CD4-positive, alpha-beta T cell (primary cell): ENCODE data around the gene CENPQ. TPM values are rescaled to one million over a fixed set of nuclear protein-coding genes. Genes with fewer than 3 reads are reported as not detected.

Experiments used
- ATAC-seq: fragments of 200-7000 bp; cut with Tn5 transposase; one replicate; pipeline ENCODE4 v1.10.0; 2022; ENCODE audit warnings: mild to moderate bottlenecking; ENCODE audit not compliant: poor library complexity
- CTCF ChIA-PET: fragments of 350-600 bp; sonication (Branson Sonifier 250); formaldehyde crosslinking; loops from one replicate; lab custom pipeline; 2021; ENCODE audit warnings: antibody characterized with exemption, inconsistent platforms; lab: Charles Lee
- POLR2A ChIA-PET: fragments of 350-600 bp; sonication (Branson Sonifier 250); formaldehyde crosslinking; loops from one replicate; lab custom pipeline; 2021; ENCODE audit warnings: antibody characterized with exemption, inconsistent platforms; lab: Charles Lee
- DNase-seq, 14 experiments: peaks; one replicate each; pipeline ENCODE4 v3.0.0-alpha.2; 2013 to 2020; ENCODE audit warnings: mixed read lengths in 2 of 14
- H3K27ac ChIP-seq, 2 donors: one replicate each; pipeline versions ENCODE4 v1.5.1 to v1.7.0; 2013; ENCODE audit warnings: low read length in 2 of 2, low read depth in 1 of 2, mild to moderate bottlenecking in 1 of 2
- H3K27me3 ChIP-seq, 2 experiments: 1 replicate in 1 of 2; 2 replicates in 1 of 2; pipeline versions ENCODE4 v1.6.1 to v1.7.0; 2013; ENCODE audit warnings: low read length in 2 of 2, control low read depth in 1 of 2, mild to moderate bottlenecking in 1 of 2, moderate library complexity in 1 of 2; ENCODE audit not compliant: insufficient read depth in 2 of 2, control insufficient read depth in 1 of 2
- H3K36me3 ChIP-seq: one replicate; pipeline ENCODE4 v1.6.1; 2013; ENCODE audit warnings: low read length, control low read depth; ENCODE audit not compliant: insufficient read depth
- H3K4me1 ChIP-seq: one replicate; pipeline ENCODE4 v1.6.1; 2013; ENCODE audit warnings: low read length, control low read depth; ENCODE audit not compliant: insufficient read depth
- H3K4me3 ChIP-seq: one replicate; pipeline ENCODE4 v1.5.1; 2013; ENCODE audit warnings: mild to moderate bottlenecking, low read length, moderate library complexity
- H3K9me3 ChIP-seq, 2 experiments: 1 replicate in 1 of 2; 2 replicates in 1 of 2; pipeline versions ENCODE4 v1.6.1 to v1.7.0; 2013; ENCODE audit warnings: low read length in 2 of 2, mild to moderate bottlenecking in 2 of 2, control low read depth in 1 of 2, moderate library complexity in 1 of 2; ENCODE audit not compliant: control insufficient read depth in 1 of 2, insufficient read depth in 1 of 2
- H3K27ac Mint-ChIP-seq: one replicate; pipeline ENCODE4 v1.8.0; 2020; ENCODE audit warnings: mixed read lengths
- H3K27me3 Mint-ChIP-seq: one replicate; pipeline ENCODE4 v1.8.0; 2021; ENCODE audit warnings: mixed read lengths
- H3K36me3 Mint-ChIP-seq: one replicate; pipeline ENCODE4 v1.8.0; 2021; ENCODE audit warnings: low read depth, mixed read lengths
- H3K4me1 Mint-ChIP-seq: one replicate; pipeline ENCODE4 v1.8.0; 2021; ENCODE audit warnings: low read depth, mixed read lengths
- H3K4me3 Mint-ChIP-seq: one replicate; pipeline ENCODE4 v1.8.0; 2020; ENCODE audit warnings: mild to moderate bottlenecking, mixed read lengths
- H3K9me3 Mint-ChIP-seq: one replicate; pipeline ENCODE4 v1.8.0; 2020; ENCODE audit warnings: mixed read lengths
- intact Hi-C, 2 experiments: fragments of 100-400 bp; cut with DNase I in 1 of 2; cut with micrococcal nuclease in 1 of 2; formaldehyde crosslinking; loops; one replicate each; pipeline versions ENCODE4 v1.15.1 to v1.9.0; 2023 to 2025; cut with DNase I, micrococcal nuclease
- total RNA-seq, 174 experiments: library from RNA in 2 of 174; stranded (reverse) in 2 of 174; gene quantifications; one replicate each; pipeline ENCODE4 v1.2.3 and lab custom pipeline; 2021 to 2026
- TF ChIP-seq, protein P1 (sequence below): fragments of 200-600 bp; IDR thresholded peaks from one replicate; pipeline ENCODE4 v1.8.0; 2022; ENCODE audit warnings: antibody characterized with exemption, mild to moderate bottlenecking

Gene CENPQ
- total RNA-seq, 2 experiments from 2014 or later: 0.14 to 0.30 TPM

GRCh38 chr6:49509342-49509741 lies 46.2 kb downstream of the CENPQ start:
- H3K9me3 ChIP-seq: peaks cover 0 to 3% of the 10 kb centered on the region in 2 experiments
- H3K27me3 ChIP-seq: peaks cover 0 to 2% of the 10 kb centered on the region in 2 experiments
- H3K9me3 Mint-ChIP-seq: peaks cover 2% of the 10 kb centered on the region
- no peak for DNase-seq
- ChIA-PET CTCF (no interaction called here), POLR2A (no interaction called here)
- intact Hi-C loops: no loop called here
- TF ChIP-seq, protein P1, sequence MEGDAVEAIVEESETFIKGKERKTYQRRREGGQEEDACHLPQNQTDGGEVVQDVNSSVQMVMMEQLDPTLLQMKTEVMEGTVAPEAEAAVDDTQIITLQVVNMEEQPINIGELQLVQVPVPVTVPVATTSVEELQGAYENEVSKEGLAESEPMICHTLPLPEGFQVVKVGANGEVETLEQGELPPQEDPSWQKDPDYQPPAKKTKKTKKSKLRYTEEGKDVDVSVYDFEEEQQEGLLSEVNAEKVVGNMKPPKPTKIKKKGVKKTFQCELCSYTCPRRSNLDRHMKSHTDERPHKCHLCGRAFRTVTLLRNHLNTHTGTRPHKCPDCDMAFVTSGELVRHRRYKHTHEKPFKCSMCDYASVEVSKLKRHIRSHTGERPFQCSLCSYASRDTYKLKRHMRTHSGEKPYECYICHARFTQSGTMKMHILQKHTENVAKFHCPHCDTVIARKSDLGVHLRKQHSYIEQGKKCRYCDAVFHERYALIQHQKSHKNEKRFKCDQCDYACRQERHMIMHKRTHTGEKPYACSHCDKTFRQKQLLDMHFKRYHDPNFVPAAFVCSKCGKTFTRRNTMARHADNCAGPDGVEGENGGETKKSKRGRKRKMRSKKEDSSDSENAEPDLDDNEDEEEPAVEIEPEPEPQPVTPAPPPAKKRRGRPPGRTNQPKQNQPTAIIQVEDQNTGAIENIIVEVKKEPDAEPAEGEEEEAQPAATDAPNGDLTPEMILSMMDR: no peak
- H3K36me3 ChIP-seq: no peaks in the 10 kb centered on the region
- H3K27ac ChIP-seq: no peak overlapping the region
- no peak overlapping the region for H3K4me3 Mint-ChIP-seq
- ATAC-seq: no peak
- no peak overlapping the region for H3K4me3 ChIP-seq
- no peaks in the 10 kb centered on the region for H3K36me3 Mint-ChIP-seq
- no peak overlapping the region for H3K27ac Mint-ChIP-seq
- H3K27me3 Mint-ChIP-seq: peaks cover 39% of the 10 kb centered on the region
- no peaks in the 10 kb centered on the region for H3K4me1 ChIP-seq
- H3K4me1 Mint-ChIP-seq: no peaks in the 10 kb centered on the region

GRCh38 chr6:49513153-49513989 lies 50.2 kb downstream of the CENPQ start:
- Mint-ChIP-seq H3K27ac (no peak overlapping the region), H3K4me1 (no peaks in the 10 kb centered on the region), H3K9me3 (no peaks in the 10 kb centered on the region), H3K4me3 (no peak overlapping the region), H3K27me3 (peaks cover 31% of the 10 kb centered on the region), H3K36me3 (no peaks in the 10 kb centered on the region)
- ATAC-seq (no peak), DNase-seq (no peak)
- Histone ChIP-seq H3K27ac (no peak overlapping the region), H3K36me3 (no peaks in the 10 kb centered on the region), H3K9me3 (no peaks in the 10 kb centered on the region), H3K27me3 (peaks cover 0 to under 1% of the 10 kb centered on the region in 2 experiments), H3K4me1 (no peaks in the 10 kb centered on the region), H3K4me3 (no peak overlapping the region)
- intact Hi-C loops: no loop called here
- ChIA-PET POLR2A (no interaction called here), CTCF (interaction anchor here (2.7 kb wide), 1 partner anchor 8 kb away, joined by 7 read pairs; no protein-coding TSS in a partner anchor)
- TF ChIP-seq, protein P1: no peak

DNA sequence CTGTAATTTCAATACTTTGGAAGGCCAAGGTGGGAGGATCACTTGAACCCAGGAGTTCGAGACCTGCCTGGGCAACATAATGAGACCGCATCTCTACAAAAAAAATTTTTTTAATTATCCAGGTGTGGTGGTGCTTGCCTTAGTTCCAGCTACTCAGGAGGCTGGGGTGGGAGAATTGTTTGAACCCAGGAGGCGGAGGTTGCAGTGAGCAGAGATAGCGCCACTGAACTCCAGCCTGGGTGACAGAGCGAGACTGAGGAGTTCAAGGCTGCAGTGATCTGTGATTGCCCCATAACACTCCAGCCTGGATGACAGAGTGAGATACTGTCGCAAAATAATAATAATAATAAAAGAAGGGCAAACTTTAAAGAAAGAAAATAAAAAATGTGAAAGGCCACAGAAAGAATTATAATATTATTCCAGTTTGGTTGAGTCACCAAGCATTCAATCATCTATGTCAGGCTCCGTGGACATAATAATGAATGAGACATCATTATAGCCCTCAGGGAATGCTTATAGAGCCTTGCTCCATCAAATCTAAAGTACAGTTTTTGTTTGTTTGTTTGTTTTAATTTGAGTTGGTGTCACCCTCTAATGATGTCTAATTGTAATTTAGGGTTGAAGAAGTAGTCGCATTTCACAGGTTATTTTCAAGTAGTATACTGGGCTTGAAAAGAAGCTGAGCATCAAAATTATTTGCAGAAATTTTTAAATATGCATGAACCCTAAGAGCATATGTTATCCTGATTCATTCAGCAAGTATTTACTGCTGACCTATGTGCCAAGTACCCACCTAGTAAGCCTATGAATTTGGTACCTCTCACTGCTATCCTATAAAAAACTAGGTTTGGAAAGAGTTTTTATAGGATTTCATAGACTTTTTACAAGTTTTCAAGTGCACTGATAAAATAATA lies 51.7 kb downstream of the CENPQ start:
- Histone ChIP-seq H3K4me1 (no peaks in the 10 kb centered on the region), H3K27me3 (no peaks in the 10 kb centered on the region), H3K36me3 (no peaks in the 10 kb centered on the region), H3K4me3 (no peak overlapping the region), H3K9me3 (no peaks in the 10 kb centered on the region), H3K27ac (no peak overlapping the region)
- ATAC-seq (no peak), DNase-seq (no peak)
- H3K27ac Mint-ChIP-seq: no peak overlapping the region
- H3K27me3 Mint-ChIP-seq: peaks cover 25% of the 10 kb centered on the region
- H3K4me1 Mint-ChIP-seq: no peaks in the 10 kb centered on the region
- no peaks in the 10 kb centered on the region for H3K9me3 Mint-ChIP-seq
- TF ChIP-seq, protein P1: no peak
- ChIA-PET POLR2A (no interaction called here), CTCF (interaction anchor here (0.6 kb wide), 1 partner anchor 43 kb away, joined by 3 read pairs; no protein-coding TSS in a partner anchor)
- no peak overlapping the region for H3K4me3 Mint-ChIP-seq
- H3K36me3 Mint-ChIP-seq: no peaks in the 10 kb centered on the region
- intact Hi-C loops: no loop called here
